NCI-H1694 (cell line): Measurements from ENCODE around the gene PDE8B.

Experiments used
- DNase-seq: peaks from one replicate; lab custom pipeline; 2025; lab: John Stamatoyannopoulos, UW

Gene PDE8B

DNA sequence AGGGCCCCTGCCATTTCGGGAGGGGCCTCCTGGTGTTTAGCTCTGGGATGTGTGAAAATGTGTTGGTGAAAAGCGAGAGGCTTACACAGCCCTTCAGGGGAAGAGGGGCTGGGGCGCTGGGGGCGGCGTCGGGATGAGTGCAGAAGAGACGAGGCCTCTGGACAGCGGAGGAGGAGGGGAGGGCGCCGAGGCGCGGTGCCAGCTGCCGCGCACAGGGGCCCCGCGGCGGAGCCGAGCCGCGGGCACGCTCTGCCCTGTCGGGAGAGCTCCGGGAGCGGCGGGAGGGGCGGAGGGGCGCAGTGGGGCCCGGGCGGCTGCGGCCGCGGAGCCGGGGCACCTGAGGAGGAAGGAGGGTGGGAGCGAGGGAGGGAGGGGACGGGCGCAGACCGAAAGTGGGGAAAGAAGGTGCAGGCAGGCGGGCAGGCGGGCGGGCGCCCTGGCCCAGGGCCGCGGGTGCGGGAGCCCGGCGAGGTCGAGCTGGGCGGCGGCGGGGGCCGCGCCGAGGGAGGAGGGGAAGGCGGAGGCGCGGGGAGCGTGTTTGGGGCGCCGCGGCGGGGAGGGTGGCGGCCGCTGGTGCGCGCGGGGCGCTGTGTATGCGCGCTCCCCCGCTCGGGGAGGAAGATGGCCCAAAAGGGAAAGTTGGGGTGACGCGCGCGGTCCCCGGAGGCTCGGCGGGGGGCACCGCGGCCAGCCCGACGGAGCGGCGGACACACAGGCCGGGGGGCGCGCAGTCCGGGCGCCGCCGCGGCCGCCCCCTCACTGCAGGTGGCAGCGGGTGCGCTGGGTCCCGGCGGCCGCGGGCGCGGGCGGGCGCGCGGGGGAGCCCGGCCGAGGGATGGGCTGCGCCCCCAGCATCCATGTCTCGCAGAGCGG, at the start of gene PDE8B:
Gene PDE8B (plus strand): TSS at position 590 of the 873 bp plus-strand sequence. CDS start 246 bp downstream, at position 836.
- no peak for DNase-seq

- no peak for DNase-seq
These were observed 47.0 kb upstream of the PDE8B start for GRCh38 chr5:77163453-77163852.

DNA sequence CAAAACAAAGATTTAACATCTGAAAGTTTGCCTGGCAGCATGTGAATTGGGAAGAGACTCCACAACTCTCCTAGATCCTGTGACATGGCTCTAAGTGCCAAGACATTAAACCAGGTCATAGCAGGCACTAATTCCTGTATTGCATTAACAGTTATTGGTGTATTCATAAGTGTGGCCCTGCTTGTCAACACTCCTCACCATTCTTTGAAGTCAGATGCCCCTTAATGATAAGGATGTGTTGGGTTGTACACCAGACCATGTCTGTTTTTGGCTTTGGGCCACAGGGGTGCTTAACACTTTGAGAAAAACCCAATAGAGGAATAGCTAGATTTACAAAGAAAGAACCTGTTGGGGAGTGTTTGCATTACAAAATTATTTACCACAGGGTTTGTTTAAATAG, 43.4 kb upstream of the PDE8B start:
- DNase-seq = no peak

GRCh38 chr5:77167695-77168121, 42.8 kb upstream of the PDE8B start:
- no peak for DNase-seq

- DNase-seq = peak; percentile 35
These were observed 42.2 kb upstream of the PDE8B start for GRCh38 chr5:77168161-77168878.

GRCh38 chr5:77168879-77169244, 41.6 kb upstream of the PDE8B start:
- DNase-seq = no peak

DNA sequence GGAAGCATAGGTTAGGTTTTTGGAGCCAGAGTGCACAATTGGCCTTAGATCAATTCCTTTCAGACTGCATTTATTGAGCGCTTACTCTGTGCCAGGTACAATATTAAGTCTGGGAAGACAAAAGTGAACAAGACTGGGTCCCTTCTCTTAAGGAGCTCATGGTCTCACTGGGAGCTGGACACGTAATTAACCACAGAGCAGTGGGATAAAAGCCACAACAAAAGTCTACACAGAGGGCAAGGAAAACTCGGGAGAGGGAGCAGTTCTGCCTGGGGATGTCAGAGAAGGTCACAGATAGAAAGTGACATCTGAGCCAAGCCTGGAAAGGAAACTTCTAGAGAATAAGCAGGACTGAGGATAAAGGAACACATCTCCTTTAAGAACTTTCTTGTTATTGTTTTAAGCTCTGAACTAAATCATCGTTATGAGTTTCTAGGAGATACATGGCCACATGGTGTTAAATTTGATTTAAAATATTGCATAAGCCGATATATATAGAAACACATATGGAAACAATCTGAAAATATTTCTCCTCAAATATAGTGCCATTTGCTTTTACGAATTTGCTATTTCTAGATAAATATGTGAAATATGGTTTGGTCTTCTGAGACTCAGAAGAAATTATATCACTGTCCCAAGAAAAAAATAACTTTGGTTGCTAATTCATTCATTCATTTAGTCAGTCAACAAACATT, 40.1 kb upstream of the PDE8B start:
- DNase-seq = no peak

DNA sequence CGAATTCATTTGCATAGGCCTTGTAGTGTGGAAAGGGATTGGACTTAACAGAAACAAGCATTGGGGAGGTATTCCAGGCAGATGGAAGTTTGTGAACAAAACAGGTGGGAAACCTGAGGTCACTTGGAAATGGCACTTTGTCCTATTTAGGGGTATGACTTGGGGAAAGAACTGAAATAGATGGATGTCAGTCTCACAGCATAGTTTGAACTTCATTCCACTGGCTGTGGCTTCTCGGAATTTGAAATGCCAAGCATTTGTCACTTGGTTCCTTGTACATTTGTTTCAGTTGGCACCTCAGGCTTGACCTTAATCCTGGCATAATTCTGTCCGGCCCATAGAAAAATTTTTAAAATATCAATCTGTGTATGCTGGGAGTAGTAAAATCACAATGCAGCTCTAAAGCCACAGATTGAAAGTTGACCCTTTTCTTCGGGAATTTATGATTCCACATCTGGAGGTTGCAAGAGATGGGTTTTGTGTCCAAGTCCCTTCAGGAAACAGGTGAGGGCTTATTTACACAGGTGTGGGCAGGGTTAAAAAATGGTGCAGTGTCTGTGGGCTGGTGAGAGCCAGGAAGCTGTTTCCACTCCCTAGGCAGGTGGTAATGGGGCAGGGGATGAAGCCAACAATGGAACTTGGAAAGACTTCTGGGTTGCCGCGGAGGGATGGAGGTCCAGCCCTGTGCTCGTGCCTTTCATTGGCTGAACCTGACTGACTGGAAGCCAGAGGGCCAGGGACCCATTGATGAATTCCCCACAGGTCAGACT, 39.2 kb upstream of the PDE8B start:
- no peak for DNase-seq

DNA sequence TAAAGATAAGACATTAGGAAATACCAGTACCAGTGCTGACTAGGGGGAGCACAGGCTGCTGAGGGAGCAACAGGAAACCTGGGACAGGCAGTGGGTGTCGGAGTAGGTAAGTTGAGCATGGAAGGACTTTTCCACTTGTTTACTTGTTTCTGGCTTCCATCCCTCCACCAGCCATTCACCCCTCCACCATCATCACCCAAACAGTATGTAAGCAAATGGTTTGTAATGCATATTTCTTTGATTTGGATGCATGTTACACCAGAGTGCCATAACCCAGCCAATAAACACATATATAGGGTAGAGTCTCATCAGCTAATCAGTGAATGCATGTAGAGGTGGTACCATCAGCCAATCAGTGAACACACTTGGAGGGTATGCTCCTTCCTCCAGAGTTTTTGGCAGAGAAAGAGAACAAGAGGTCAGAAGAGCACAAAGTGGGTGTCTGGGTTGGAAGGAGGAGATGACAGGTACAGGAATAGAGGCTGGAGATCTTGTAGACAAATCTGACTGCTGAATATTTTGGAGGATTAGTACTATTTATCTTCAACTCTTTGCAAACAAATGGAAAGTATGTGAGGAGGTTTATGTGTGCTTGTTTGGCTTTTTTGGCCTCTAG, 37.7 kb upstream of the PDE8B start:
- DNase-seq = no peak

DNA sequence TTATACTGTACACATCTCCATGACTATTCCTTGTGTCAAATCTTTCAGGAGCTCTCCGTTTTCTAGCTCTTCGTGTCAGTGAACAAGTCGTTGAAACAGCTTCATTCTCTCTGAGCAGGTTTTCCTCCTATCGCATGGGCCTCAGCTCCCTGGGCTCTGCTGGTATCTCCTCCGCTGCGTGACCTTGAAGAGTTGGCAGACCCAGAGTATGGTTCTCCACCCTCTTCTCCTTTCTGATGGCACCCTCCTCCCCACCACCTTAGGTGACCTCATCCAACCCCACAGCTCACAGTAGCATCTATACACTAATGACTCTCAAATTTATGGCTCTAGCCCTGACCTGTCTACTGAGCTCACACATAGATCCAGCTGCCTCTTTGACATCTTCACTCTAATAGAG, 36.0 kb upstream of the PDE8B start:
- no peak for DNase-seq

GRCh38 chr5:77175231-77175630, 35.2 kb upstream of the PDE8B start:
- no peak for DNase-seq

DNA sequence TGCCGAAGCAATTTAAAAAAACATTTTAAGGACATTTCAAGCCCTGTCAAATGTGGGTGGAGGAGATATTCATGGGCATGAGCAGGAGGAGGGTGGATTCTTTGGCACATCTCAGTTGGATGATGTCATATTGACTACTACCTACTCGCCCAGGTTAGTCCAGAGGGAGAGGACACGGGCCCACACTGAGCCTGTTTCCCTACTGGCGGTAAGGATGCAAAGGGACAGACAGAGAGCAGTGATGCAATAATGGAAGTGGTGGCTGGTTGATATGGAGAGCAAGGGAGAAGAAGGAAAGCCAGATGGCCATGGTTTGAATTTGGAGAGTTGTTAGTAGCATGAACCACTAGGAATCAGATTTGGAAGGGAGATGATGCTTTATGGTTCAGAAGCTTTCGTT, 34.1 kb upstream of the PDE8B start:
- no peak for DNase-seq

GRCh38 chr5:77177576-77177975, 32.9 kb upstream of the PDE8B start:
- DNase-seq = no peak

- DNase-seq = no peak
These were observed 30.1 kb upstream of the PDE8B start for GRCh38 chr5:77180167-77181081.

GRCh38 chr5:77181173-77181572, 29.3 kb upstream of the PDE8B start:
- no peak for DNase-seq

DNA sequence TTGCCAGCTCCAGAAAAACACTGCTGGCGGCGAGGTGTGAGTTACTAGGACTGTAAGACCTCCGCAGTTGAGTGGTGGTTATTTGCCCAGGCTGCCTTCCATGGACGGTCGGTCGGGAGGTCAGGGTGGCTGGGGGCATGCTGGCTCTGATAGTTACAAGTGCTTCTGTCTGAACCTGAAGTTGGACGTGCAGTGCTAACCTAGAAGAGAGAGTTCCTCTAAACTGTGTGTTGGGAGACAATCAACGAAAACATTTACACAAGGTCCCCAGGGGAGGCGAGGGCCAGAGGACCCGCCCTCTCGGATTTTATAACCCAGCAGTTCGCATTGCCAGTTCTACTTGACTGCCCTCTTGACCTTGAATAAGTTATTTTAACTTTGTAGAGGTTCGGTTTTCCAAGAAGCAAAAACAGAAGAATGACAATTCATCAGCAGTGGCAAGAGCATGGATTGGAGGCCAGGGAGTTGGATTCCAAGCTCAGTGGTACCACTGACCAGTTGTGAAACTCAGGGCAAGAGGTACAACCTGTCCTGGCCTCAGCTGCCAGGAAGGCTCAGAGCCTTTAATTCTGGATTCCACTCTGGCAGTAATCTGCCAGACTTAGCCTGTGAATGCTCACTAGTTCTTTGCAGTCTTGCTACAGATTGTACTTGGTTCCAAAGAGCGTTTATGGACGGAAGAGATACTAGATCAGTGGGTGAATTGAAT, 28.7 kb upstream of the PDE8B start:
- no peak for DNase-seq

DNA sequence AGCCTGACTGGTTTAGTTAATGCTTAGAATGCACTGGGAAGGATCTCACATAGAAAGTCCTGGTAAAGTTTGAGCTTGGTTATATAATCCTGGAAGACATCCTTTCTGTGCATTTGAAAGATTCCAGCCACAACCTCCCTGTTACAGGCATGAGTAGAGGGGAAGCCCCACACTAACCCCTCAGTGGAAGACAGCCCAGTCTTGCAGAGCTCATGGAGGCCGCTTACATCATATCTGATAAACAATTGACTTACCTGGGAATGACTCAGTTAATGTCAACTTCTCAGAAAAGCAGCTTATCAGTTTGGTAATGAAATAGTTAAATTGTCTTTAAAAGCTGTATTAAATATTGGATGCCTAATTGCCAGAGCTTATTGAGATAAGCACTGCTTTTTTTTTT, 28.1 kb upstream of the PDE8B start:
- no peak for DNase-seq

DNA sequence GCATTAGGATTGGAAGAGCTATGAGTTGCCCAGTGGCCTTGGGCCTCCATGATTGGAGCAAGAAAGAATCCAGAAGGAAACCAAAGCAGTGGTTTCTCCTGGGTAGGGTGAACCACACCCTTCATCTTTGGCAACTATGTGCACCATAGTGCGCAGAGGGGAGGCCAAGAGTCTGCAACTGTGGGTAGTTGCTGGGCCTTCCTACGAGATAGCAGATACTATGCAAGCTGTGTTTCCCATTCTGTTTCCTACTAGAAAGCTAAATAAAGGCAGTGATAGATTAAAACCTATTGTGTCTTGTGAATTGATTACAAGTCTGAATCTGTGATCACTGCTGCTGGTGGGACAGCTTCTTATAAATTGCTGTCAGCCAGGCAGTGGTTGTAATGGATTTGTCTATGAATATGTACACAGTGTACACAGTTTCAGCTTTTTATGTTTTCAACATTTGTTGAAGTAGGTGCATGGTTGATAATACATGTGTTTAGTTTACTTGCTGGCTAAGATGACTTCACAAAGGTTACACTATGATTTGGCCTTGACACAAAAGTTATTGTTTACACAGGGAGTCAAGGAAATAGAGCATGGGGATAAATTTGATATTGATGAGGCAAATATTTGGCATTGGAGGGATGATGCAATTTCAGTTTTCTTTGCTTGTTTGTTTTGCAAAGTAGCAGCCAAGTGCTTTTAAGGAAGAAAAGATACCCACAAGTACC, 23.7 kb upstream of the PDE8B start:
- no peak for DNase-seq

DNA sequence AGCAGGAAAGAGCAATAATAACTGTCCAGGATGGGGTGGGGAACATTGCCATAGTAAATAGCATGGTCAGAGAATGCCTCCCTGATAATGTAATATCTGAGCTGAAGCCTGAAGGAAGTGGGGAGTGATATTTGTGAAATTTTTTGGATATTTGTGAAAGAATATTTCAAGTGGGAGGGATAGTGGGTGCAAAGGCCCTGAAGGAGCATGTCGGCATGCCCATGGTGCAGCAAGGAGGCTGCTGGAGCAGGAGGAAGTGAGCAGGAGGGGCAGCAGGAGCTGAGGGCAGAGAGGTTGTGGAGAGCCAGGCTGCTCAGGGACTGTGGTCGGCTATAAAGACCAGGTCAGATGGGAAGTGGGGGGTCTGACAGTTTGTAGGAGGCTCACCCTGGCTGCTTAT, 21.1 kb upstream of the PDE8B start:
- DNase-seq = no peak
